Activated T-cell treated with anti-CD3 and anti-CD28 coated beads, Interleukin-2, amount 50 U/mL, for 4 hours (primary cell): ENCODE results near the gene ITPA. TPM values are rescaled to one million over a fixed set of nuclear protein-coding genes. Genes with fewer than 3 reads are reported as not detected.
A peak's percentile ranks its signal among the peaks of the same experiment; 100 is the strongest.

ENCODE experiments used
- ATAC-seq, 2 donors: fragments of 200-7000 bp; cut with Tn5 transposase; one replicate each; pipeline ENCODE4 v1.10.0; 2021
- DNase-seq: peaks from one replicate; pipeline ENCODE4 v3.0.0-alpha.2; 2020
- H3K27me3 Mint-ChIP-seq: one replicate; pipeline ENCODE4 v1.8.0; 2021; ENCODE audit warnings: low read depth, mixed read lengths
- H3K36me3 Mint-ChIP-seq: one replicate; pipeline ENCODE4 v1.8.0; 2022; ENCODE audit warnings: mixed read lengths; ENCODE audit not compliant: insufficient read depth
- H3K4me1 Mint-ChIP-seq: one replicate; pipeline ENCODE4 v1.8.0; 2021; ENCODE audit warnings: low read depth, mixed read lengths
- H3K4me3 Mint-ChIP-seq: one replicate; pipeline ENCODE4 v1.8.0; 2021; ENCODE audit warnings: mild to moderate bottlenecking, moderate library complexity, mixed read lengths
- H3K9me3 Mint-ChIP-seq: one replicate; pipeline ENCODE4 v1.8.0; 2021; ENCODE audit warnings: mixed read lengths
- total RNA-seq, 3 donors: library from RNA; stranded (reverse); gene quantifications; one replicate each; pipeline ENCODE4 v1.2.1, GENCODE V29; 2021

The ITPA gene
- total RNA-seq, 3 donors from 2014 or later, result 106 to 138 (median 130) TPM

DNA sequence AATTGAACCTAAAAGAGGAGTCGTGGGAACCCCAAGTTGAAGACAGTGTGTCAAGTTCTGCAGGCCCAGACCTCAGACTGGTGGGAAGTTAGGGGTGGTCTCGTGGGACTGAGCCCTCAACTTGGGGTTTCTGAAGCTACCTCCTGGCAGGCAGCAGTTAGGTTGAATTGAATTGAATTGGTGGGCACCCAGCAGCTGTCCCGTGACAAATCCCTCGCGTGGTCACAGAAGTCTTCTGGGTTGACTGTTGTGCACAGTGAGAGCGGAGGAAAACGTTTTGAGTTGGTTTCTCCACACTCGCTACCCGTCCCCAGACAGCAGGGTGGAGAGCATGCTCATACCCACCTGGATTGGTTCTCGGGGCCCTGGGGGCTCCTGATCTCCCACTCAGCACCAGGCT, 16.8 kb downstream of the ITPA start:
- DNase-seq (no peak), ATAC-seq (no peak)
- H3K27me3 Mint-ChIP-seq, result no peaks in the 10 kb centered on the region
- H3K4me3 Mint-ChIP-seq, result no peak overlapping the region
- H3K9me3 Mint-ChIP-seq, result no peaks in the 10 kb centered on the region
- H3K4me1 Mint-ChIP-seq, result peaks cover 10% of the 10 kb centered on the region
- peaks cover 8% of the 10 kb centered on the region for H3K36me3 Mint-ChIP-seq

DNA sequence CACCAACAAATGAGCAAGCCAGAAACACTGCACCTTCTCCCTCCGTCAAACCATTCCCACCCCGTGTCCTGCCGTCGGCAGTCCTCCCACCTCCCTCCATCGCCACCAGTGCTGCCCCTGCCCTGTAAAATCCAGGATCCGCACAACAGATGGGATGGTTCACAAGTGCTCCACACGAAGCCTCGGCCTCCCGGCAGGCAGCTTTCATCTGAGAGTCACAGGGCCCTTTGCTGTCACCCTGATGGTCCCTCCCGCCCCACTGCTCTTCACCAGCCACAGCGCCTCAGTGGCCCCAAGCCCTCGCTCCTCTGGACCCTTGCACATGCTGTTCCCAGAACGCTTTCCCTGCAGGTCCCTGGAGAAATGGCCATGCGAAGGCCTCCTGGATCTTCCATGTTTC, 17.6 kb downstream of the ITPA start:
- DNase-seq (no peak), ATAC-seq (no peak)
- H3K36me3 Mint-ChIP-seq, result no peaks in the 10 kb centered on the region
- H3K4me1 Mint-ChIP-seq, result peaks cover 10% of the 10 kb centered on the region
- no peak overlapping the region for H3K4me3 Mint-ChIP-seq
- no peaks in the 10 kb centered on the region for H3K9me3 Mint-ChIP-seq
- H3K27me3 Mint-ChIP-seq, result no peaks in the 10 kb centered on the region

DNA sequence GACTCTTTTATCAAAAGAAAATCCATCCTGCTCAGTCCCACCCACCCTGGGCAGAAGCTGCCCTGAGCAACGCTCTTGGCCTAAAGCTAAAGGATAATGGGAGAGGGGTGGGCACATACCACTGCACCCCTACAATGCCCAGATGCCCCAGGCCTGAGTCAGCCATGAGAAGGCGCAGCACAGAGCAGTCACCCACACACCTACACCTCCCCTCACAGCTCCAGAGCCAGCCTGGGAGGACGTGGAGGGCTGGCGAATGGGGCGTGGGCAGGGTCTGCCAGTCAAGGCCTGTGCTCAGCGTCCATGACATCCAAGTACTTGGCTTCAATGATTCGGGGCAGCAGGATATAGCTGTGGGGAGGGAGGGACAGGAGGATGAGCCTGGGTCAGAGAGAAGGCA, 18.2 kb downstream of the ITPA start:
- peaks cover 10% of the 10 kb centered on the region for H3K4me1 Mint-ChIP-seq
- no peaks in the 10 kb centered on the region for H3K36me3 Mint-ChIP-seq
- no peaks in the 10 kb centered on the region for H3K27me3 Mint-ChIP-seq
- ATAC-seq (no peak), DNase-seq (no peak)
- no peaks in the 10 kb centered on the region for H3K9me3 Mint-ChIP-seq
- H3K4me3 Mint-ChIP-seq, result no peak overlapping the region

GRCh38 chr20:3227936-3228749, 18.8 kb downstream of the ITPA start:
- H3K36me3 Mint-ChIP-seq, result no peaks in the 10 kb centered on the region
- no peaks in the 10 kb centered on the region for H3K9me3 Mint-ChIP-seq
- H3K27me3 Mint-ChIP-seq, result no peaks in the 10 kb centered on the region
- H3K4me3 Mint-ChIP-seq, result no peak overlapping the region
- no peak for DNase-seq
- H3K4me1 Mint-ChIP-seq, result peaks cover 6% of the 10 kb centered on the region
- ATAC-seq, result no peak

DNA sequence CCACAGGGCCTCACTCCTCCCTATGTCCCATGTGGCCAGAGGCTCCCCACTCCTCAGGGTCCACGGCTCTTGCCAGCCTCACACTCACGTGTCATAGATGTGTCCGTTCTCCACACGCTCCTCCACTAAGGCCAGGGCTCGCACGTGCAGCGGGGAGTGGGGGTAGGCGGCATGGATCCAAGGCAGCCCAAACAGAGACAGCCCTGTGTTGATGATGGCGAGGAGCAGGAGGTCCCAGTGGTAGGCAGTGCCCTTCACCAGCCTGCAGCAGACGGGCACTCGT, 19.4 kb downstream of the ITPA start:
- no peak overlapping the region for H3K4me3 Mint-ChIP-seq
- no peak for DNase-seq
- ATAC-seq, result no peak
- H3K9me3 Mint-ChIP-seq, result no peaks in the 10 kb centered on the region
- H3K36me3 Mint-ChIP-seq, result no peaks in the 10 kb centered on the region
- H3K4me1 Mint-ChIP-seq, result peaks cover under 1% of the 10 kb centered on the region
- no peaks in the 10 kb centered on the region for H3K27me3 Mint-ChIP-seq

GRCh38 chr20:3229158-3229557, 19.9 kb downstream of the ITPA start:
- ATAC-seq (no peak), DNase-seq (no peak)
- H3K36me3 Mint-ChIP-seq, result no peaks in the 10 kb centered on the region
- H3K4me1 Mint-ChIP-seq, result no peaks in the 10 kb centered on the region
- H3K27me3 Mint-ChIP-seq, result no peaks in the 10 kb centered on the region
- H3K4me3 Mint-ChIP-seq, result no peak overlapping the region
- H3K9me3 Mint-ChIP-seq, result no peaks in the 10 kb centered on the region

- Mint-ChIP-seq H3K36me3 (no peaks in the 10 kb centered on the region), H3K27me3 (peaks cover 3% of the 10 kb centered on the region), H3K9me3 (no peaks in the 10 kb centered on the region), H3K4me1 (no peaks in the 10 kb centered on the region), H3K4me3 (no peak overlapping the region)
- ATAC-seq, result no peak
- no peak for DNase-seq
Measured at GRCh38 chr20:3229798-3230197, 20.5 kb downstream of the ITPA start.

- Mint-ChIP-seq H3K4me3 (no peak overlapping the region), H3K9me3 (no peaks in the 10 kb centered on the region), H3K27me3 (peaks cover 13% of the 10 kb centered on the region), H3K4me1 (no peaks in the 10 kb centered on the region), H3K36me3 (no peaks in the 10 kb centered on the region)
- DNase-seq (no peak), ATAC-seq (no peak)
Measured at GRCh38 chr20:3231116-3231515, 21.8 kb downstream of the ITPA start.

GRCh38 chr20:3231889-3232588, 22.7 kb downstream of the ITPA start:
- H3K27me3 Mint-ChIP-seq, result peaks cover 20% of the 10 kb centered on the region
- no peaks in the 10 kb centered on the region for H3K9me3 Mint-ChIP-seq
- no peak for DNase-seq
- no peak for ATAC-seq
- no peak overlapping the region for H3K4me3 Mint-ChIP-seq
- H3K4me1 Mint-ChIP-seq, result no peaks in the 10 kb centered on the region
- H3K36me3 Mint-ChIP-seq, result no peaks in the 10 kb centered on the region

DNA sequence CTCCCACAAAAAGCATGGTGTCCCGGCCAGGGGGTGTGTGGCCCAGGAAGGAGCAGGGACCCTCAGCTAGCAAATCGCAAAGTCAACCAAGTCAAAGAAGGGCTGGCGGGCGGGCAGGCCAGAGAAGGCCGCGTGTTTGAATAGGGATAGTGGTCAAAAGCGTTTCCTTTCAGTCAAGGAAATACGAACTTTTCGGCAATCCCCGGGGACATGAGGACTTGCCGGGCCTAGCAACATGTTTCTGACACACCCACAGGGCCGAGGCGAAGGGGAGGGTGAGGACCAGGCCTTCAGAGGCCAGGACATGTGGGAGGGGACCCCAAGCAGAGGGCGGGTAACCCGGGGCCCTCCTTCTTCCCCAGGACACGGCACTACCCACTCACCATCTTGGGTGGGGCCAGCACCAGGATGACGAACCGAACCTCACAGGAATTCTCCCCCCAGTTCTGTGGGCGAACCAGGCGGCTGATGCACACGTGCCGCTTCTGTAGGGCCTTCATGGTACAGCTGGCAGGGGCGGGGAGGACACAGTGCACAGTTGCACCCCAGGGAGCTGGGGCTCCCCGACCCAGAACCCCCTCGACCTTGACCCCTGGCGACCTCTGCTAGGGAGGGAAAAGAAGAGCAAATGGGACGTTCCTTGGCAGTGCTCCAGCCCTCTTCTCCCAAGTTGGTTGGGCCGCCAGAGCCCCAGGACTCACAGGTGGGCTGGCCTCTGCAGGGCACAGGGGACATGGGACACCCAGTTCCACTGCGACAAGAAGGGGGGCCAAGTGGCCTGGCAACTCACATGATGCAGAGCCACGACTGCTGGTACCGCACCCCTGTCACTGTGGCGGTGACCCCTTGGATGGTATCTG, 24.1 kb downstream of the ITPA start:
- H3K4me1 Mint-ChIP-seq, result no peaks in the 10 kb centered on the region
- ATAC-seq, result no peak
- no peaks in the 10 kb centered on the region for H3K9me3 Mint-ChIP-seq
- no peaks in the 10 kb centered on the region for H3K36me3 Mint-ChIP-seq
- H3K4me3 Mint-ChIP-seq, result no peak overlapping the region
- DNase-seq, result no peak
- H3K27me3 Mint-ChIP-seq, result peaks cover 31% of the 10 kb centered on the region

- no peaks in the 10 kb centered on the region for H3K9me3 Mint-ChIP-seq
Measured at GRCh38 chr20:3233991-3234498, 24.7 kb downstream of the ITPA start.

GRCh38 chr20:3235666-3236324, 26.5 kb downstream of the ITPA start:
- Mint-ChIP-seq H3K9me3 (no peaks in the 10 kb centered on the region), H3K4me1 (peaks cover 7% of the 10 kb centered on the region), H3K27me3 (peaks cover 44% of the 10 kb centered on the region), H3K36me3 (no peaks in the 10 kb centered on the region), H3K4me3 (no peak overlapping the region)
- ATAC-seq (no peak), DNase-seq (no peak)

More at GRCh38 chr20:3233991-3234498, 24.7 kb downstream of the ITPA start:
- no peak for DNase-seq
- no peak overlapping the region for H3K4me3 Mint-ChIP-seq
- H3K4me1 Mint-ChIP-seq, result no peaks in the 10 kb centered on the region
- peaks cover 31% of the 10 kb centered on the region for H3K27me3 Mint-ChIP-seq
- H3K36me3 Mint-ChIP-seq, result no peaks in the 10 kb centered on the region
- ATAC-seq, result no peak

DNA sequence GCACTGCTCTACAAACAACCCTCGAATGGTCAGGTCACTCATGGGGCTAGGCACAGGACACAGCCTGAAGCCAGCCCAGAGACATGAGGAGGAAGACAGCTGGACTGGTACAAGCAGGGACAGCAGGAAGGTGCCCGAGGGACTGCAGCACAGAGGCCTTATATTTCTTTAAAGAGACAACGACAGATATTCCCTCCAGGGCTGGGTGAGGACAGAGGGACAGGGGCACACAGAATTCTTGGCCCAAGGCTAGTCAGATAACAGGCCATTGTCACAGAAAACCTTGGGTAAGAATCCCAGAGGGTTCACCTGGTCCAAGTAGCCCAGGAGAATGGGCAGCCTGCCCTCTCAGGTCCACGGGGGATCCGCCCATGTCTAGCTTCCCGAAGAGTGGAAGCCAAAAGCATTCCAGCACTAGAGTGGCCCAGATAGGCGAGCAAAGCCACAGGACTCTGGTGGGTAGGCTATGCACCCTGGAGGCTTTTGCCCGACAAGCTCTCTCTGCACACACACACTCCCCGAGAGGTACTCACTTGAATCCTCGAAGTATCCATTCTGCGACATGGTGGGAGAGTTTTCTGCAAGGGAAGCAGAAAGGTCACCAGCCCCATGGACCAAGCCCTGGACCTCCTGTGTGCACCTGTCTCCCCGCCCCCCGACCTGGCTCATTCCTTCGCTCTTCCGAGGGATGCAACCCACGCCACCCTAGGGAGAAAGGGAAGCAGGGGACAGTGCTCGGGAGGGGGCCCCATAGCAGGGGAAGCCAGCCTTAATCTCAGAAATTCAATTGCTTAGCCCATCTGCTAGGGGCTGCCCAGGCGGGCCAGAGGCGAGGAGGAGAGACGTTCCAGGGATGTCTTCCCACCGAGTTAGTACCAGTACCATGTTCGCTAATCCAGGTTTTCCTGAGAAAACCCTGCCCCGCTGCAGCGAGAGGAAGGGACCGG, 28.0 kb downstream of the ITPA start:
- H3K9me3 Mint-ChIP-seq, result no peaks in the 10 kb centered on the region
- peaks cover 7% of the 10 kb centered on the region for H3K4me1 Mint-ChIP-seq
- H3K36me3 Mint-ChIP-seq, result no peaks in the 10 kb centered on the region
- ATAC-seq (no peak), DNase-seq (no peak)
- H3K4me3 Mint-ChIP-seq, result peak overlapping the region; percentile 79
- peaks cover 53% of the 10 kb centered on the region for H3K27me3 Mint-ChIP-seq
